Lung (tissue), 12 donors: Measurements from ENCODE around the gene EPS8L1. TPM values are rescaled to one million over a fixed set of nuclear protein-coding genes. Genes with fewer than 3 reads are reported as not detected.

ENCODE experiments used
- ATAC-seq: fragments of 200-7000 bp; cut with Tn5 transposase; one replicate; pipeline ENCODE4 v1.9.1; 2020; ENCODE audit warnings: moderate number of reproducible peaks; ENCODE audit not compliant: insufficient read depth, low FRiP score
- DNase-seq, 3 donors: peaks; one replicate each; pipeline ENCODE4 v3.0.0-alpha.2; 2013 to 2017
- H3K27ac ChIP-seq, 2 donors: one replicate each; pipeline ENCODE4 v1.5.1; 2013; ENCODE audit warnings: mild to moderate bottlenecking in 2 of 2, moderate library complexity in 2 of 2, control low read depth in 1 of 2, inconsistent platforms in 1 of 2, low read depth in 1 of 2, low read length in 1 of 2
- H3K27me3 ChIP-seq, 3 donors: one replicate each; pipeline ENCODE4 v1.5.1; 2013; ENCODE audit warnings: low read length in 2 of 3; ENCODE audit not compliant: control insufficient read depth in 3 of 3, insufficient read depth in 3 of 3
- H3K36me3 ChIP-seq, 4 donors: one replicate each; pipeline ENCODE4 v1.5.1; 2013; ENCODE audit warnings: low read length in 4 of 4, mild to moderate bottlenecking in 1 of 4, moderate library complexity in 1 of 4; ENCODE audit not compliant: control insufficient read depth in 4 of 4, insufficient read depth in 4 of 4
- H3K4me1 ChIP-seq, 5 donors: one replicate each; pipeline ENCODE4 v1.5.1; 2013; ENCODE audit warnings: low read length in 5 of 5, mild to moderate bottlenecking in 2 of 5, moderate library complexity in 1 of 5; ENCODE audit not compliant: control insufficient read depth in 5 of 5, insufficient read depth in 5 of 5
- H3K4me3 ChIP-seq: one replicate; pipeline ENCODE4 v1.5.1; 2013; ENCODE audit warnings: mild to moderate bottlenecking, control low read depth, moderate library complexity
- H3K9ac ChIP-seq, 2 donors: one replicate each; pipeline ENCODE4 v1.5.1; 2013; ENCODE audit warnings: low read length in 2 of 2, control low read depth in 1 of 2; ENCODE audit not compliant: insufficient read depth in 1 of 2
- H3K9me3 ChIP-seq, 4 donors: one replicate each; pipeline ENCODE4 v1.5.1; 2013; ENCODE audit warnings: low read length in 3 of 4, mild to moderate bottlenecking in 1 of 4, moderate library complexity in 1 of 4; ENCODE audit not compliant: control insufficient read depth in 4 of 4, insufficient read depth in 3 of 4
- CTCF ChIP-seq: IDR thresholded peaks from 2 replicates; pipeline ENCODE4 v1.5.1; 2012; ENCODE audit warnings: mild to moderate bottlenecking; ENCODE audit errors: control extremely low read depth, extremely low read depth
- WGBS, 2 donors: extraction: QIAGEN DNeasy Blood & Tissue Kit; methylation state at CpG; one replicate each; pipeline ENCODE4 v1.1.7; 2013; 5-methylcytosine and 5-hydroxymethylcytosine counted together
- polyA plus RNA-seq, 2 donors: library from polyadenylated mRNA; stranded (reverse); fragments of 200-250 nt; gene quantifications; one replicate each; pipeline ENCODE4 v1.2.1, GENCODE V29; 2013
- total RNA-seq, 2 donors: library from RNA; depleted of rRNA in 1 of 2; stranded (reverse); fragments of >200 nt in 1 of 2; gene quantifications; one replicate each; pipeline ENCODE4 v1.2.1, GENCODE V29; 2014 to 2021
- donor health status: control.
- donor health status: control.
- donor health status: Bipolar disorder and iron deficiency.
- donor health status: healthy.
- donor health status: DM: yes; HTN: yes; CAD: no.

The EPS8L1 gene
- total and polyA plus RNA-seq, 4 donors, result 19.5 to 61.8 (median 36.8) TPM

DNA sequence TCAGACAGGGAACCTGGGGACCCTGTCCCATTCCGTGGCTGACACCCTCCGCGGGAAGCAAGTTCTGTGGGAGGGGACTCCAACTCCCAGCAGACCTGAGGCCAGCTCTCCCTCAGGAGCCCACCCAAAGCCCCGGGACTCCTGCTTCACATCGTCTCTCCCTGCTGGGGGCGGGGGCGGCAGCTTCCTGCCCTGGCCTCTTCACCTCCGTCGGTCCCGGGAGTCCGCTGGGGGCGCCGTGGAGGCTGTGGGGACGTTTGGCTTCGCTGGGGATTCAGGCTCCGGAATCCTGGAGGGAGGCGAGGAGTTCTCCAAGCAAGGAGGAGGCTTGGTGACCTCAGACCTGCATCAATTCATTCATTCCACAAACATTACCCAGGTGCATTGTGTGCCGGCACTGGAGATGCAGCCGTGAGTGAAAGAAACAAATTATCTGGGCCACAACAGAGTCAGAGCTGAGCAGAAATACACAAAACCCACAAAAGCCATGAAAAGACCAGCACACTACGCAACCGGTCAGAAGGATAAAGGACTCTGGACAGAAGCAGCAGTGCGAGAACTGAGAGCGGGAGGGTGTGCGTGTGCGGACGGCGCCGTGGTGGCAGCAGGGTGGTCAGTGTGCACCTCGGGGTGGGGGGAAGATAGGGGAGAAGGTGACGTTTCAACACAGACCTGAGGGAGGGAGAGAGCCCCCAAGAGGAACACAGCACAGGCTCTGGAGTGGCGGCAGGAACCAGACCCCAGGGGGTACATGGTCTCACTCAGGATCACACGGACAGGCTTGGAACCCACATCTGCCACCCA lies 19.0 kb downstream of the EPS8L1 start:
- no peak overlapping the region for H3K27ac ChIP-seq
- 91% methylated on average over 32 of the region's 32 CpGs for WGBS, 2 donors
- DNase-seq, result no peak

GRCh38 chr19:55095260-55096060 lies 19.8 kb downstream of the EPS8L1 start:
- H3K27me3 ChIP-seq, result no peaks in the 10 kb centered on the region
- DNase-seq, result no peak
- H3K27ac ChIP-seq, result no peak overlapping the region
- H3K9me3 ChIP-seq, result no peaks in the 10 kb centered on the region
- WGBS, 2 donors, result 91% methylated on average over 23 of the region's 23 CpGs
- H3K36me3 ChIP-seq, result peaks cover 4 to 70% (median 13%) of the 10 kb centered on the region in 4 donors
- H3K4me1 ChIP-seq, result peaks cover 0 to 3% (median 0%) of the 10 kb centered on the region in 5 donors
- ATAC-seq, result no peak
- TF ChIP-seq CTCF, result no peak
- no peak overlapping the region for H3K9ac ChIP-seq
- no peak overlapping the region for H3K4me3 ChIP-seq

More for the DNA sequence above, 19.0 kb downstream of the EPS8L1 start:
- Histone ChIP-seq H3K27me3 (no peaks in the 10 kb centered on the region), H3K36me3 (peaks cover 4 to 68% (median 13%) of the 10 kb centered on the region in 4 donors), H3K9me3 (no peaks in the 10 kb centered on the region), H3K4me3 (no peak overlapping the region), H3K9ac (no peak overlapping the region), H3K4me1 (no peaks in the 10 kb centered on the region)
- no peak for ATAC-seq
- no peak for TF ChIP-seq CTCF

- Histone ChIP-seq H3K9me3 (no peaks in the 10 kb centered on the region), H3K4me1 (peaks cover 0 to 3% (median 0%) of the 10 kb centered on the region in 5 donors), H3K27me3 (no peaks in the 10 kb centered on the region), H3K9ac (no peak overlapping the region), H3K4me3 (no peak overlapping the region), H3K36me3 (peaks cover 4 to 66% (median 11%) of the 10 kb centered on the region in 4 donors), H3K27ac (no peak overlapping the region)
- no peak for TF ChIP-seq CTCF
- WGBS, 2 donors, result 86 to 88% methylated on average over 22 to 23 of the region's 23 CpGs
- ATAC-seq, result no peak
- DNase-seq, result no peak
These were observed 20.5 kb downstream of the EPS8L1 start for GRCh38 chr19:55096061-55096701.
